ENCODE measurements around the gene SYT12. TPM values are rescaled to one million over a fixed set of nuclear protein-coding genes. Genes with fewer than 3 reads are reported as not detected.
A peak's percentile ranks its signal among the peaks of the same experiment; 100 is the strongest.

SYT12 gene
- total RNA-seq, 1 experiment from 2014 or later = 4.6 TPM

GRCh38 chr11:66974724-66975404, 48.1 kb upstream of the SYT12 start, which contains the start of gene C11orf86:
C11orf86 (plus strand) TSS chr11:66975304; CDS start chr11:66975363, 59 bp downstream.
- ChIA-PET CTCF (interaction anchor here (0.6 to 4.8 kb wide), 23 partner anchors 11 to 553 kb away, joined by 3 to 30 read pairs (median 7); partner anchors contain the start of genes PC and RCE1), POLR2A (interaction anchor here (2.8 kb wide), 1 partner anchor 16 kb away, joined by 9 read pairs; the partner anchor contains the start of gene PC)
- Mint-ChIP-seq H3K4me3 (no peak within 1 kb of the TSS), H3K27me3 (ENCODE audit: low read depth) (peaks cover 5% of the 10 kb centered on the region), H3K27ac (0 out of 2 replicates have a peak within 1 kb of the TSS, but pooled peaks have one; percentile 41), H3K9me3 (peaks cover 18% of the 10 kb centered on the region), H3K36me3 (no peaks in the 10 kb centered on the region), H3K4me1 (peaks cover 11% of the 10 kb centered on the region)
- TF ChIP-seq OVOL2 (CRISPR knock-in tag; IDR thresholded peaks at IDR 0.05; ENCODE audit: borderline replicate concordance) (no peak), PREB (CRISPR knock-in tag; IDR thresholded peaks at IDR 0.05; ENCODE audit: borderline replicate concordance) (no peak), E2F1 (CRISPR knock-in tag; IDR thresholded peaks at IDR 0.05) (no peak), JUN (CRISPR knock-in tag; IDR thresholded peaks at IDR 0.05) (no peak), TP53 (CRISPR knock-in tag; IDR thresholded peaks at IDR 0.05) (no peak), GABPB1 (CRISPR knock-in tag; IDR thresholded peaks at IDR 0.05) (no peak), FOXP4 (CRISPR knock-in tag; IDR thresholded peaks at IDR 0.05) (no peak), ZNF396 (CRISPR knock-in tag; IDR thresholded peaks at IDR 0.05; ENCODE audit: borderline replicate concordance) (no peak), FOXJ3 (CRISPR knock-in tag; IDR thresholded peaks at IDR 0.05; ENCODE audit: borderline replicate concordance) (no peak), CBFB (CRISPR knock-in tag; IDR thresholded peaks at IDR 0.05; ENCODE audit: low read depth) (no peak), IRF2 (CRISPR knock-in tag; IDR thresholded peaks at IDR 0.05; ENCODE audit: borderline replicate concordance, low read depth) (no peak)
- DNase-seq (ENCODE audit: low spot score) (no peak), ATAC-seq (peak; percentile 11; the same call in 1 of the 2 replicates)

GRCh38 chr11:66975405-66976027, 47.4 kb upstream of the SYT12 start:
- peak; percentile 93 for TF ChIP-seq GTF2I (CRISPR knock-in tag; conservative IDR thresholded peaks at IDR 0.05)
- TF ChIP-seq SMAD4 (CRISPR knock-in tag; IDR thresholded peaks at IDR 0.05) = no peak
- POLR2A ChIA-PET = interaction anchor here (2.8 kb wide), 1 partner anchor 17 kb away, joined by 9 read pairs; the partner anchor contains the start of gene PC

GRCh38 chr11:66976028-66976467, 46.9 kb upstream of the SYT12 start:
- ChIA-PET POLR2A (interaction anchor here (2.8 kb wide), 1 partner anchor 17 kb away, joined by 9 read pairs; the partner anchor contains the start of gene PC), CTCF (interaction anchor here (0.5 to 4.8 kb wide), 52 partner anchors 10 to 1206 kb away, joined by 3 to 30 read pairs (median 4); partner anchors contain the start of genes PC, PELI3, RBM4 and RCE1)
- Mint-ChIP-seq H3K9me3 (peaks cover 8% of the 10 kb centered on the region), H3K4me1 (peaks cover 11% of the 10 kb centered on the region), H3K27ac (no peak overlapping the region), H3K36me3 (no peaks in the 10 kb centered on the region), H3K27me3 (ENCODE audit: low read depth) (no peaks in the 10 kb centered on the region), H3K4me3 (no peak overlapping the region)
- 0 out of 2 replicates have a peak, but pooled peaks have one; percentile 25 for TF ChIP-seq HMGXB4 (CRISPR knock-in tag; IDR thresholded peaks at IDR 0.05)
- TF ChIP-seq CREM (CRISPR knock-in tag; IDR thresholded peaks at IDR 0.05) = no peak
- no peak for TF ChIP-seq ATF1 (CRISPR knock-in tag; IDR thresholded peaks at IDR 0.05)
- no peak for TF ChIP-seq MXD4 (CRISPR knock-in tag; IDR thresholded peaks at IDR 0.05; ENCODE audit: borderline replicate concordance)
- TF ChIP-seq CTCF (IDR thresholded peaks at IDR 0.05) = peak; percentile 86
- peak; percentile 48; the same call in 1 of the 2 replicates for TF ChIP-seq MAX (CRISPR knock-in tag; IDR thresholded peaks at IDR 0.05)
- no peak for TF ChIP-seq SOX15 (CRISPR knock-in tag; IDR thresholded peaks at IDR 0.05)
- ATAC-seq (peak; percentile 92), DNase-seq (ENCODE audit: low spot score) (peak; percentile 89)

More at GRCh38 chr11:66975405-66976027, 47.4 kb upstream of the SYT12 start:
- peaks cover 11% of the 10 kb centered on the region for H3K4me1 Mint-ChIP-seq
- no peak overlapping the region for H3K4me3 Mint-ChIP-seq
- DNase-seq (ENCODE audit: low spot score) (peak; percentile 35), ATAC-seq (no peak)
- CTCF ChIA-PET = interaction anchor here (0.5 to 4.8 kb wide), 39 partner anchors 9 to 1206 kb away, joined by 3 to 30 read pairs (median 5); partner anchors contain the start of genes PC, PELI3, RBM4 and RCE1
- H3K9me3 Mint-ChIP-seq = peaks cover 12% of the 10 kb centered on the region
- peaks cover 3% of the 10 kb centered on the region for H3K27me3 Mint-ChIP-seq (ENCODE audit: low read depth)
- no peak overlapping the region for H3K27ac Mint-ChIP-seq
- no peaks in the 10 kb centered on the region for H3K36me3 Mint-ChIP-seq

Measured in WTC11 (cell line).